WTC11 (cell line): Measurements from ENCODE around the gene FNIP1.

Experiments used
- ZNF121 ChIP-seq: sonication (generic); formaldehyde crosslinking; IDR thresholded peaks from 2 replicates; pipeline ENCODE4 v1.8.0; 2023; ENCODE audit warnings: missing genetic modification reagents
- TF ChIP-seq, protein P1 (sequence below): fragments of 200-600 bp; IDR thresholded peaks from 2 replicates; pipeline ENCODE4 v1.8.0; 2022; ENCODE audit warnings: antibody characterized with exemption
- TF ChIP-seq, protein P2 (sequence below): fragments of 250-450 bp; sonication (Bioruptor Pico); IDR thresholded peaks from 2 replicates; pipeline ENCODE4 v1.9.0; 2021; ENCODE audit warnings: mild to moderate bottlenecking, borderline replicate concordance
- TF ChIP-seq, protein P3 (sequence below): sonication (generic); formaldehyde crosslinking; IDR thresholded peaks from 2 replicates; pipeline ENCODE4 v1.8.1; 2022; ENCODE audit warnings: low read depth, mild to moderate bottlenecking, moderate library complexity, missing genetic modification reagents, borderline replicate concordance
- TF ChIP-seq, protein P4 (sequence below): sonication (generic); formaldehyde crosslinking; conservative IDR thresholded peaks from 2 replicates; pipeline ENCODE4 v1.8.1; 2022; ENCODE audit warnings: mild to moderate bottlenecking, missing genetic modification reagents
- TF ChIP-seq, protein P5 (sequence below): sonication (generic); formaldehyde crosslinking; IDR thresholded peaks from 2 replicates; pipeline ENCODE4 v1.8.0; 2022; ENCODE audit warnings: mild to moderate bottlenecking, missing genetic modification reagents
- TF ChIP-seq, protein P6 (sequence below): sonication (generic); formaldehyde crosslinking; IDR thresholded peaks from 2 replicates; pipeline ENCODE4 v1.8.0; 2023; ENCODE audit warnings: missing genetic modification reagents, mild to moderate bottlenecking, borderline replicate concordance
- TF ChIP-seq, protein P7 (sequence below): sonication (generic); formaldehyde crosslinking; IDR thresholded peaks from 2 replicates; pipeline ENCODE4 v1.8.0; 2022; ENCODE audit warnings: mild to moderate bottlenecking, missing genetic modification reagents

DNA sequence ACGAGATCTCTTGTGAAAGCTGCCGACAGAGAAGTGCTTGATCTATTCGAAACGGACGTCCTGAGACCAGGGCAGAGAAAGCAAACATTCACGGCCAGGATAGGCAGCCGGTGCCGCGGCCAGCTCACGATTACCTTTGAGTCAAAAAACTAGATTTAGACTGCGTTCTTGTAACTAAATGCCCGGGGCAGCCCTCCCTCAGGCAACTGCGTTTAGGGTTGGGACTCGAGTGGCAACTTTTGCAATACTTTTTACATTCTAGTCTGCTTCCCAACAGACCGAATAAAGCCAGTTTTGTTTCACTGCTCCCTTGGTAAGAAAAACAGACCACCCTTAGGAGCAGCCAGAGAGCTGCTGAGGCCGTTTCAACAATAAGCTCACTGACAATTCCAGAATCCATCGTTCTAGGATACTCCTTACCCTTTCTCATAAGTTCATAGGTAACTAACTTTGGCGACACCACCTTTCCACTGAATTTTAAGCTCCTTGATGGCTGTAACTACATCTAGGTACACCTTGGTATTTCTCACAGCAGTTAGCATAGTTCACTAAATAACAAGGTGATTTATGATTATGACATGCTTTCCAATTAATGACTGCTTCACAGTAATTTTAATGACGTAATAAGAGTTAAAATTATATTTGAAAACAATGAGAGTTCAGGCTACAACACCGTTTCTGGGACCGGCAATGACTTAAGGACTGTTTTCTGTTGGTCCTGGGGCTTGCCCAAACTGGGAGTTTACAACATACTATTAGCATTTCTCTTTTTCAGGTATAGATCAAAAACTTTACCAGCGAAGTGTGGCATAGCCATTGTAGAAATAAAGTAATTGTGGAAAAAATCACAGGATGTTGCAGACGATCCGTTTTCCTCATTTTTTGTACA lies 160.9 kb downstream of the FNIP1 start:
- TF ChIP-seq, protein P1, sequence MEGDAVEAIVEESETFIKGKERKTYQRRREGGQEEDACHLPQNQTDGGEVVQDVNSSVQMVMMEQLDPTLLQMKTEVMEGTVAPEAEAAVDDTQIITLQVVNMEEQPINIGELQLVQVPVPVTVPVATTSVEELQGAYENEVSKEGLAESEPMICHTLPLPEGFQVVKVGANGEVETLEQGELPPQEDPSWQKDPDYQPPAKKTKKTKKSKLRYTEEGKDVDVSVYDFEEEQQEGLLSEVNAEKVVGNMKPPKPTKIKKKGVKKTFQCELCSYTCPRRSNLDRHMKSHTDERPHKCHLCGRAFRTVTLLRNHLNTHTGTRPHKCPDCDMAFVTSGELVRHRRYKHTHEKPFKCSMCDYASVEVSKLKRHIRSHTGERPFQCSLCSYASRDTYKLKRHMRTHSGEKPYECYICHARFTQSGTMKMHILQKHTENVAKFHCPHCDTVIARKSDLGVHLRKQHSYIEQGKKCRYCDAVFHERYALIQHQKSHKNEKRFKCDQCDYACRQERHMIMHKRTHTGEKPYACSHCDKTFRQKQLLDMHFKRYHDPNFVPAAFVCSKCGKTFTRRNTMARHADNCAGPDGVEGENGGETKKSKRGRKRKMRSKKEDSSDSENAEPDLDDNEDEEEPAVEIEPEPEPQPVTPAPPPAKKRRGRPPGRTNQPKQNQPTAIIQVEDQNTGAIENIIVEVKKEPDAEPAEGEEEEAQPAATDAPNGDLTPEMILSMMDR: no peak
- TF ChIP-seq, protein P2, sequence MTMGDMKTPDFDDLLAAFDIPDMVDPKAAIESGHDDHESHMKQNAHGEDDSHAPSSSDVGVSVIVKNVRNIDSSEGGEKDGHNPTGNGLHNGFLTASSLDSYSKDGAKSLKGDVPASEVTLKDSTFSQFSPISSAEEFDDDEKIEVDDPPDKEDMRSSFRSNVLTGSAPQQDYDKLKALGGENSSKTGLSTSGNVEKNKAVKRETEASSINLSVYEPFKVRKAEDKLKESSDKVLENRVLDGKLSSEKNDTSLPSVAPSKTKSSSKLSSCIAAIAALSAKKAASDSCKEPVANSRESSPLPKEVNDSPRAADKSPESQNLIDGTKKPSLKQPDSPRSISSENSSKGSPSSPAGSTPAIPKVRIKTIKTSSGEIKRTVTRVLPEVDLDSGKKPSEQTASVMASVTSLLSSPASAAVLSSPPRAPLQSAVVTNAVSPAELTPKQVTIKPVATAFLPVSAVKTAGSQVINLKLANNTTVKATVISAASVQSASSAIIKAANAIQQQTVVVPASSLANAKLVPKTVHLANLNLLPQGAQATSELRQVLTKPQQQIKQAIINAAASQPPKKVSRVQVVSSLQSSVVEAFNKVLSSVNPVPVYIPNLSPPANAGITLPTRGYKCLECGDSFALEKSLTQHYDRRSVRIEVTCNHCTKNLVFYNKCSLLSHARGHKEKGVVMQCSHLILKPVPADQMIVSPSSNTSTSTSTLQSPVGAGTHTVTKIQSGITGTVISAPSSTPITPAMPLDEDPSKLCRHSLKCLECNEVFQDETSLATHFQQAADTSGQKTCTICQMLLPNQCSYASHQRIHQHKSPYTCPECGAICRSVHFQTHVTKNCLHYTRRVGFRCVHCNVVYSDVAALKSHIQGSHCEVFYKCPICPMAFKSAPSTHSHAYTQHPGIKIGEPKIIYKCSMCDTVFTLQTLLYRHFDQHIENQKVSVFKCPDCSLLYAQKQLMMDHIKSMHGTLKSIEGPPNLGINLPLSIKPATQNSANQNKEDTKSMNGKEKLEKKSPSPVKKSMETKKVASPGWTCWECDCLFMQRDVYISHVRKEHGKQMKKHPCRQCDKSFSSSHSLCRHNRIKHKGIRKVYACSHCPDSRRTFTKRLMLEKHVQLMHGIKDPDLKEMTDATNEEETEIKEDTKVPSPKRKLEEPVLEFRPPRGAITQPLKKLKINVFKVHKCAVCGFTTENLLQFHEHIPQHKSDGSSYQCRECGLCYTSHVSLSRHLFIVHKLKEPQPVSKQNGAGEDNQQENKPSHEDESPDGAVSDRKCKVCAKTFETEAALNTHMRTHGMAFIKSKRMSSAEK (CRISPR knock-in tag): no peak
- TF ChIP-seq, protein P3, sequence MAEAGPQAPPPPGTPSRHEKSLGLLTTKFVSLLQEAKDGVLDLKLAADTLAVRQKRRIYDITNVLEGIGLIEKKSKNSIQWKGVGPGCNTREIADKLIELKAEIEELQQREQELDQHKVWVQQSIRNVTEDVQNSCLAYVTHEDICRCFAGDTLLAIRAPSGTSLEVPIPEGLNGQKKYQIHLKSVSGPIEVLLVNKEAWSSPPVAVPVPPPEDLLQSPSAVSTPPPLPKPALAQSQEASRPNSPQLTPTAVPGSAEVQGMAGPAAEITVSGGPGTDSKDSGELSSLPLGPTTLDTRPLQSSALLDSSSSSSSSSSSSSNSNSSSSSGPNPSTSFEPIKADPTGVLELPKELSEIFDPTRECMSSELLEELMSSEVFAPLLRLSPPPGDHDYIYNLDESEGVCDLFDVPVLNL (CRISPR knock-in tag): no peak
- TF ChIP-seq ZNF121: no peak
- TF ChIP-seq, protein P4, sequence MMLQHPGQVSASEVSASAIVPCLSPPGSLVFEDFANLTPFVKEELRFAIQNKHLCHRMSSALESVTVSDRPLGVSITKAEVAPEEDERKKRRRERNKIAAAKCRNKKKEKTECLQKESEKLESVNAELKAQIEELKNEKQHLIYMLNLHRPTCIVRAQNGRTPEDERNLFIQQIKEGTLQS (CRISPR knock-in tag): no peak
- TF ChIP-seq, protein P5, sequence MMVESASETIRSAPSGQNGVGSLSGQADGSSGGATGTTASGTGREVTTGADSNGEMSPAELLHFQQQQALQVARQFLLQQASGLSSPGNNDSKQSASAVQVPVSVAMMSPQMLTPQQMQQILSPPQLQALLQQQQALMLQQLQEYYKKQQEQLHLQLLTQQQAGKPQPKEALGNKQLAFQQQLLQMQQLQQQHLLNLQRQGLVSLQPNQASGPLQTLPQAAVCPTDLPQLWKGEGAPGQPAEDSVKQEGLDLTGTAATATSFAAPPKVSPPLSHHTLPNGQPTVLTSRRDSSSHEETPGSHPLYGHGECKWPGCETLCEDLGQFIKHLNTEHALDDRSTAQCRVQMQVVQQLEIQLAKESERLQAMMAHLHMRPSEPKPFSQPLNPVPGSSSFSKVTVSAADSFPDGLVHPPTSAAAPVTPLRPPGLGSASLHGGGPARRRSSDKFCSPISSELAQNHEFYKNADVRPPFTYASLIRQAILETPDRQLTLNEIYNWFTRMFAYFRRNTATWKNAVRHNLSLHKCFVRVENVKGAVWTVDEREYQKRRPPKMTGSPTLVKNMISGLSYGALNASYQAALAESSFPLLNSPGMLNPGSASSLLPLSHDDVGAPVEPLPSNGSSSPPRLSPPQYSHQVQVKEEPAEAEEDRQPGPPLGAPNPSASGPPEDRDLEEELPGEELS (CRISPR knock-in tag): no peak
- TF ChIP-seq, protein P6, sequence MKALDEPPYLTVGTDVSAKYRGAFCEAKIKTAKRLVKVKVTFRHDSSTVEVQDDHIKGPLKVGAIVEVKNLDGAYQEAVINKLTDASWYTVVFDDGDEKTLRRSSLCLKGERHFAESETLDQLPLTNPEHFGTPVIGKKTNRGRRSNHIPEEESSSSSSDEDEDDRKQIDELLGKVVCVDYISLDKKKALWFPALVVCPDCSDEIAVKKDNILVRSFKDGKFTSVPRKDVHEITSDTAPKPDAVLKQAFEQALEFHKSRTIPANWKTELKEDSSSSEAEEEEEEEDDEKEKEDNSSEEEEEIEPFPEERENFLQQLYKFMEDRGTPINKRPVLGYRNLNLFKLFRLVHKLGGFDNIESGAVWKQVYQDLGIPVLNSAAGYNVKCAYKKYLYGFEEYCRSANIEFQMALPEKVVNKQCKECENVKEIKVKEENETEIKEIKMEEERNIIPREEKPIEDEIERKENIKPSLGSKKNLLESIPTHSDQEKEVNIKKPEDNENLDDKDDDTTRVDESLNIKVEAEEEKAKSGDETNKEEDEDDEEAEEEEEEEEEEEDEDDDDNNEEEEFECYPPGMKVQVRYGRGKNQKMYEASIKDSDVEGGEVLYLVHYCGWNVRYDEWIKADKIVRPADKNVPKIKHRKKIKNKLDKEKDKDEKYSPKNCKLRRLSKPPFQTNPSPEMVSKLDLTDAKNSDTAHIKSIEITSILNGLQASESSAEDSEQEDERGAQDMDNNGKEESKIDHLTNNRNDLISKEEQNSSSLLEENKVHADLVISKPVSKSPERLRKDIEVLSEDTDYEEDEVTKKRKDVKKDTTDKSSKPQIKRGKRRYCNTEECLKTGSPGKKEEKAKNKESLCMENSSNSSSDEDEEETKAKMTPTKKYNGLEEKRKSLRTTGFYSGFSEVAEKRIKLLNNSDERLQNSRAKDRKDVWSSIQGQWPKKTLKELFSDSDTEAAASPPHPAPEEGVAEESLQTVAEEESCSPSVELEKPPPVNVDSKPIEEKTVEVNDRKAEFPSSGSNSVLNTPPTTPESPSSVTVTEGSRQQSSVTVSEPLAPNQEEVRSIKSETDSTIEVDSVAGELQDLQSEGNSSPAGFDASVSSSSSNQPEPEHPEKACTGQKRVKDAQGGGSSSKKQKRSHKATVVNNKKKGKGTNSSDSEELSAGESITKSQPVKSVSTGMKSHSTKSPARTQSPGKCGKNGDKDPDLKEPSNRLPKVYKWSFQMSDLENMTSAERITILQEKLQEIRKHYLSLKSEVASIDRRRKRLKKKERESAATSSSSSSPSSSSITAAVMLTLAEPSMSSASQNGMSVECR (CRISPR knock-in tag): 0 out of 2 replicates have a peak, but pooled peaks have one; percentile 60
- TF ChIP-seq, protein P7, sequence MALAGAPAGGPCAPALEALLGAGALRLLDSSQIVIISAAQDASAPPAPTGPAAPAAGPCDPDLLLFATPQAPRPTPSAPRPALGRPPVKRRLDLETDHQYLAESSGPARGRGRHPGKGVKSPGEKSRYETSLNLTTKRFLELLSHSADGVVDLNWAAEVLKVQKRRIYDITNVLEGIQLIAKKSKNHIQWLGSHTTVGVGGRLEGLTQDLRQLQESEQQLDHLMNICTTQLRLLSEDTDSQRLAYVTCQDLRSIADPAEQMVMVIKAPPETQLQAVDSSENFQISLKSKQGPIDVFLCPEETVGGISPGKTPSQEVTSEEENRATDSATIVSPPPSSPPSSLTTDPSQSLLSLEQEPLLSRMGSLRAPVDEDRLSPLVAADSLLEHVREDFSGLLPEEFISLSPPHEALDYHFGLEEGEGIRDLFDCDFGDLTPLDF (CRISPR knock-in tag): no peak
